Measurements from ENCODE around the gene NAT9. TPM values are rescaled to one million over a fixed set of nuclear protein-coding genes. Genes with fewer than 3 reads are reported as not detected.

NAT9 gene
- total and polyA plus RNA-seq, 10 donors = 25.6 to 48.4 (median 38.5) TPM

- H3K27ac ChIP-seq = no peak overlapping the region
- TF ChIP-seq POLR2A (IDR thresholded peaks at IDR 0.05) (no peak), POLR2AphosphoS5 (IDR thresholded peaks at IDR 0.05) (peak in 1 of 3 donors; percentile 4)
- TF ChIP-seq, protein P1, sequence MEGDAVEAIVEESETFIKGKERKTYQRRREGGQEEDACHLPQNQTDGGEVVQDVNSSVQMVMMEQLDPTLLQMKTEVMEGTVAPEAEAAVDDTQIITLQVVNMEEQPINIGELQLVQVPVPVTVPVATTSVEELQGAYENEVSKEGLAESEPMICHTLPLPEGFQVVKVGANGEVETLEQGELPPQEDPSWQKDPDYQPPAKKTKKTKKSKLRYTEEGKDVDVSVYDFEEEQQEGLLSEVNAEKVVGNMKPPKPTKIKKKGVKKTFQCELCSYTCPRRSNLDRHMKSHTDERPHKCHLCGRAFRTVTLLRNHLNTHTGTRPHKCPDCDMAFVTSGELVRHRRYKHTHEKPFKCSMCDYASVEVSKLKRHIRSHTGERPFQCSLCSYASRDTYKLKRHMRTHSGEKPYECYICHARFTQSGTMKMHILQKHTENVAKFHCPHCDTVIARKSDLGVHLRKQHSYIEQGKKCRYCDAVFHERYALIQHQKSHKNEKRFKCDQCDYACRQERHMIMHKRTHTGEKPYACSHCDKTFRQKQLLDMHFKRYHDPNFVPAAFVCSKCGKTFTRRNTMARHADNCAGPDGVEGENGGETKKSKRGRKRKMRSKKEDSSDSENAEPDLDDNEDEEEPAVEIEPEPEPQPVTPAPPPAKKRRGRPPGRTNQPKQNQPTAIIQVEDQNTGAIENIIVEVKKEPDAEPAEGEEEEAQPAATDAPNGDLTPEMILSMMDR (IDR thresholded peaks at IDR 0.05 in 8 of 11, conservative IDR thresholded peaks at IDR 0.05 in 3 of 11) = no peak
- peaks cover 0 to 55% (median 51%) of the 10 kb centered on the region in 6 donors for H3K36me3 ChIP-seq
- intact Hi-C loops (cut with DNase I; ENCODE audit: low total_unique reads) = no loop called here
- no peak for DNase-seq
- WGBS, 5 donors = 81 to 86% (median 83%) methylated on average over 6 of the region's 6 CpGs
- peaks cover 16 to 72% (median 43%) of the 10 kb centered on the region in 6 donors for H3K4me1 ChIP-seq
- no peaks in the 10 kb centered on the region for H3K9me3 ChIP-seq
- no peak overlapping the region for H3K4me3 ChIP-seq
- no peaks in the 10 kb centered on the region for H3K27me3 ChIP-seq (replicated peaks in 1 of 7)
Measured at GRCh38 chr17:74773871-74774286, 2.3 kb downstream of the NAT9 start.

DNA sequence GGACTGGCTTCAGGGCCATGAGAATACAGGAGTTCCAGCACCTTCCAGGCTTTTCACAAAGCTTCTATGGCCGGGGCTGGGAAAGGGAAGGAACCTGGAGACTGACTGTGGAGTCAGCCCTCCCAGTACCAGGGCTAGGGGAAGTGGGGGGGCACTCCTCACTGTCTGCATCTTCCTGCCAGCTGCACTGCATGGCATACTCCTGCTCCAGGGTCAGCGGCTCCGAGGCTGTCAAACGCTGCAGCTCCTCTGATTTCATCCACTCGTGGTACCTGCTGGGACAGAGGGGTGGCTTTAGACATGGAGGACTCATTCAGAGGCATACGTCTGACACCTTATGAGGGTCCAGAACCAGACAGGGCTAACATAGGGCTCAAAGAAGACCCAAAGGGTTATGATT, 2.7 kb downstream of the NAT9 start:
- TF ChIP-seq POLR2AphosphoS5 (IDR thresholded peaks at IDR 0.05) (peak in 1 of 3 donors; percentile 5), POLR2A (IDR thresholded peaks at IDR 0.05) (no peak)
- TF ChIP-seq, protein P1 (IDR thresholded peaks at IDR 0.05 in 8 of 11, conservative IDR thresholded peaks at IDR 0.05 in 3 of 11) = no peak
- H3K27ac ChIP-seq = no peak overlapping the region
- no peak overlapping the region for H3K4me3 ChIP-seq
- WGBS, 5 donors = 83 to 100% (median 90%) methylated on average over 2 to 6 of the region's 6 CpGs
- peaks cover 0 to 59% (median 55%) of the 10 kb centered on the region in 6 donors for H3K36me3 ChIP-seq
- H3K4me1 ChIP-seq = peaks cover 15 to 71% (median 40%) of the 10 kb centered on the region in 6 donors
- H3K27me3 ChIP-seq (replicated peaks in 1 of 7) = no peaks in the 10 kb centered on the region
- intact Hi-C loops (cut with DNase I; ENCODE audit: low total_unique reads) = no loop called here
- H3K9me3 ChIP-seq = no peaks in the 10 kb centered on the region
- DNase-seq = no peak

GRCh38 chr17:74772053-74772452, 4.1 kb downstream of the NAT9 start:
- 93 to 95% (median 94%) methylated on average over 13 of the region's 13 CpGs for WGBS, 5 donors
- intact Hi-C loops (cut with DNase I; ENCODE audit: low total_unique reads) = no loop called here
- no peak for DNase-seq
- Histone ChIP-seq H3K4me3 (no peak overlapping the region), H3K27ac (peak overlapping the region in 1 of 8 donors; percentile 3), H3K4me1 (peaks cover 15 to 70% (median 31%) of the 10 kb centered on the region in 6 donors), H3K36me3 (peaks cover 0 to 73% (median 66%) of the 10 kb centered on the region in 6 donors), H3K27me3 (replicated peaks in 1 of 7) (no peaks in the 10 kb centered on the region), H3K9me3 (no peaks in the 10 kb centered on the region)
- TF ChIP-seq POLR2A (IDR thresholded peaks at IDR 0.05) (no peak), POLR2AphosphoS5 (IDR thresholded peaks at IDR 0.05) (peak in 1 of 3 donors; percentile 38)
- TF ChIP-seq, protein P1 (IDR thresholded peaks at IDR 0.05 in 8 of 11, conservative IDR thresholded peaks at IDR 0.05 in 3 of 11) = no peak

- Histone ChIP-seq H3K27ac (no peak overlapping the region), H3K36me3 (peaks cover 0 to 79% (median 73%) of the 10 kb centered on the region in 6 donors), H3K27me3 (replicated peaks in 1 of 7) (no peaks in the 10 kb centered on the region), H3K4me3 (no peak overlapping the region), H3K4me1 (peaks cover 11 to 68% (median 26%) of the 10 kb centered on the region in 6 donors), H3K9me3 (no peaks in the 10 kb centered on the region)
- TF ChIP-seq POLR2AphosphoS5 (IDR thresholded peaks at IDR 0.05) (peak in 1 of 3 donors; percentile 25), POLR2A (IDR thresholded peaks at IDR 0.05) (no peak)
- TF ChIP-seq, protein P1 (IDR thresholded peaks at IDR 0.05 in 8 of 11, conservative IDR thresholded peaks at IDR 0.05 in 3 of 11) = no peak
- no peak for DNase-seq
- intact Hi-C loops (cut with DNase I; ENCODE audit: low total_unique reads) = no loop called here
- 87 to 91% (median 89%) methylated on average over 9 of the region's 9 CpGs for WGBS, 5 donors
Measured at GRCh38 chr17:74771319-74771914, 4.7 kb downstream of the NAT9 start.

Measured in spleen (tissue), 11 donors.